Hepatocyte (in vitro differentiated cells): ENCODE data around the gene TAF11L11. TPM values are rescaled to one million over a fixed set of nuclear protein-coding genes. Genes with fewer than 3 reads are reported as not detected.

Experiments
- DNase-seq: peaks from one replicate; pipeline ENCODE4 v3.0.0-alpha.2; 2016; ENCODE audit warnings: low spot score
- H2AFZ ChIP-seq: fragments of 200-600 bp; sonication (generic); 2 replicates; pipeline ENCODE4 v1.6.0; 2016; ENCODE audit warnings: antibody characterized with exemption, mild to moderate bottlenecking
- H3K27ac ChIP-seq: fragments of 200-600 bp; sonication (generic); 2 replicates; pipeline ENCODE4 v1.5.1; 2016; ENCODE audit warnings: mild to moderate bottlenecking
- H3K27me3 ChIP-seq: fragments of 200-600 bp; sonication (generic); 2 replicates; pipeline ENCODE4 v1.6.1; 2016
- H3K36me3 ChIP-seq: fragments of 200-600 bp; sonication (generic); replicated peaks from 2 replicates; pipeline ENCODE4 v1.5.1; 2016; ENCODE audit warnings: low read depth; ENCODE audit not compliant: insufficient read depth
- H3K4me1 ChIP-seq: fragments of 200-600 bp; sonication (generic); 2 replicates; pipeline ENCODE4 v1.5.1; 2016; ENCODE audit warnings: mild to moderate bottlenecking, moderate library complexity; ENCODE audit not compliant: insufficient read depth
- H3K4me2 ChIP-seq: fragments of 200-600 bp; sonication (generic); 2 replicates; pipeline ENCODE4 v1.6.0; 2016
- H3K4me3 ChIP-seq: fragments of 200-600 bp; sonication (generic); 2 replicates; pipeline ENCODE4 v1.5.1; 2016; ENCODE audit warnings: mild to moderate bottlenecking
- H3K79me2 ChIP-seq: fragments of 200-600 bp; sonication (generic); 2 replicates; pipeline ENCODE4 v1.6.0; 2017; ENCODE audit warnings: mild to moderate bottlenecking
- H3K9me2 ChIP-seq: fragments of 200-600 bp; sonication (generic); replicated peaks from 2 replicates; pipeline ENCODE4 v1.6.0; 2017; ENCODE audit warnings: mild to moderate bottlenecking; ENCODE audit not compliant: insufficient read depth
- H3K9me3 ChIP-seq: fragments of 200-600 bp; sonication (generic); 2 replicates; pipeline ENCODE4 v1.5.1; 2016; ENCODE audit warnings: low read depth, mild to moderate bottlenecking
- H4K20me1 ChIP-seq: fragments of 200-600 bp; sonication (generic); 2 replicates; pipeline ENCODE4 v1.6.0; 2016; ENCODE audit warnings: mild to moderate bottlenecking; ENCODE audit not compliant: insufficient read depth, poor library complexity, severe bottlenecking
- EZH2 ChIP-seq: fragments of 200-600 bp; sonication (generic); IDR thresholded peaks from 2 replicates; pipeline ENCODE4 v1.6.1; 2016; ENCODE audit warnings: antibody characterized with exemption, mild to moderate bottlenecking, borderline replicate concordance
- EZH2phosphoT487 ChIP-seq: fragments of 200-600 bp; sonication (generic); IDR thresholded peaks from one replicate; pipeline ENCODE4 v1.6.1; 2018; ENCODE audit warnings: antibody characterized with exemption, mild to moderate bottlenecking, low read depth, moderate library complexity; ENCODE audit not compliant: unreplicated experiment, severe bottlenecking
- WGBS: methylation state at CpG from one replicate; pipeline ENCODE4 v1.1.6; 2016; ENCODE audit warnings: low lambda C conversion rate; ENCODE audit errors: missing lambda C conversion rate; 5-methylcytosine and 5-hydroxymethylcytosine counted together
- polyA plus RNA-seq: library from polyadenylated mRNA; unstranded; fragments of >200 nt; fragmentation: Nextera tagmentation; extraction: Ambion mirVana; gene quantifications from 2 replicates; pipeline ENCODE4 v1.2.1, GENCODE V29; 2016
- total RNA-seq: library from RNA; depleted of rRNA; stranded (reverse); fragments of >200 nt; gene quantifications from 2 replicates; pipeline ENCODE4 v1.2.3, GENCODE V29; 2014
- TF ChIP-seq, protein P1 (sequence below): fragments of 200-600 bp; sonication (generic); IDR thresholded peaks from 2 replicates; pipeline ENCODE4 v1.5.1; 2016; ENCODE audit warnings: antibody characterized with exemption, mild to moderate bottlenecking; ENCODE audit not compliant: poor library complexity

The TAF11L11 gene
- total and polyA plus RNA-seq, 2 experiments from 2014 or later: not detected

DNA sequence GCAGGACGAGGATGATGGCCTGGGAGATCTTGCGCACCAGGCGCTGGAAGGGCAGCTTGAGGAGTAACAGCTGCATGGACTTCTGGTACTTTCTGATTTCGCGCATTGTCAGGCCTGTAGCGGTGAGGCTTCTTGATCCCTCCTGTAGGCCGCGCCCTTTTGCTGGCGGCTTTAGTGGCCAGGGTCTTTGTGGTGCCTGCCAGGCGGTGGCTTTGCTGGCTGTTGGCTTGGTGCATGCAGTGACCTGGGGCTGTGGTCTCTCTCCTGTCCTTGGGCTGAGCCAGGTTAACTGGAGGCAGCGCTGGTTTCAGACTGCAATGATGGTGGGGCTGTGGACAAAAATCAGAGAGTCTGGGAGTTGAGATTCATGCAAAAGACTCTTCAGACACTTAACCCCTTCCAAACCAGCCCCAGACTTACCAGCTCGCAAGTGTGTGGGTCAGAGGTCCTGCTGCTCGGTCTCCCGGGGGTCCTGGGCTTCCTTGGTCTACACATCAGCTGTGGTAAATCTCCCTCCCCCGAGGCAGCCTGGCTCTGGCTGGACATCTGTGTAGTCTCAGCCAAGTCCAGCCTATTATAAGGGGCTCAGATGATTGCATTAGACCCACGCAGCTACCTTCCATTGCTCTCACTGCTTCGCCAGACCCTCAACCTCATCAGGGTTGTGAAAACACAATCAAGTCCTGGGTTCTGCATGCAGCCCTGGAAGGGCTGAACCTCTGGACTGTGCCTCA lies 11.1 kb downstream of the TAF11L11 start:
- H3K4me2 ChIP-seq: no peak overlapping the region
- H3K4me1 ChIP-seq: no peaks in the 10 kb centered on the region
- no peaks in the 10 kb centered on the region for H3K9me3 ChIP-seq
- H3K9me2 ChIP-seq: no peaks in the 10 kb centered on the region
- TF ChIP-seq, protein P1, sequence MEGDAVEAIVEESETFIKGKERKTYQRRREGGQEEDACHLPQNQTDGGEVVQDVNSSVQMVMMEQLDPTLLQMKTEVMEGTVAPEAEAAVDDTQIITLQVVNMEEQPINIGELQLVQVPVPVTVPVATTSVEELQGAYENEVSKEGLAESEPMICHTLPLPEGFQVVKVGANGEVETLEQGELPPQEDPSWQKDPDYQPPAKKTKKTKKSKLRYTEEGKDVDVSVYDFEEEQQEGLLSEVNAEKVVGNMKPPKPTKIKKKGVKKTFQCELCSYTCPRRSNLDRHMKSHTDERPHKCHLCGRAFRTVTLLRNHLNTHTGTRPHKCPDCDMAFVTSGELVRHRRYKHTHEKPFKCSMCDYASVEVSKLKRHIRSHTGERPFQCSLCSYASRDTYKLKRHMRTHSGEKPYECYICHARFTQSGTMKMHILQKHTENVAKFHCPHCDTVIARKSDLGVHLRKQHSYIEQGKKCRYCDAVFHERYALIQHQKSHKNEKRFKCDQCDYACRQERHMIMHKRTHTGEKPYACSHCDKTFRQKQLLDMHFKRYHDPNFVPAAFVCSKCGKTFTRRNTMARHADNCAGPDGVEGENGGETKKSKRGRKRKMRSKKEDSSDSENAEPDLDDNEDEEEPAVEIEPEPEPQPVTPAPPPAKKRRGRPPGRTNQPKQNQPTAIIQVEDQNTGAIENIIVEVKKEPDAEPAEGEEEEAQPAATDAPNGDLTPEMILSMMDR: no peak
- no peak for TF ChIP-seq EZH2
- TF ChIP-seq EZH2phosphoT487: no peak
- no peaks in the 10 kb centered on the region for H3K27me3 ChIP-seq
- no peak overlapping the region for H3K27ac ChIP-seq
- H4K20me1 ChIP-seq: no peaks in the 10 kb centered on the region
- no peak overlapping the region for H2AFZ ChIP-seq
- no peak for DNase-seq
- H3K36me3 ChIP-seq: no peaks in the 10 kb centered on the region
- H3K79me2 ChIP-seq: no peaks in the 10 kb centered on the region
- 93% methylated on average over 17 of the region's 17 CpGs for WGBS
- H3K4me3 ChIP-seq: no peak overlapping the region

DNA sequence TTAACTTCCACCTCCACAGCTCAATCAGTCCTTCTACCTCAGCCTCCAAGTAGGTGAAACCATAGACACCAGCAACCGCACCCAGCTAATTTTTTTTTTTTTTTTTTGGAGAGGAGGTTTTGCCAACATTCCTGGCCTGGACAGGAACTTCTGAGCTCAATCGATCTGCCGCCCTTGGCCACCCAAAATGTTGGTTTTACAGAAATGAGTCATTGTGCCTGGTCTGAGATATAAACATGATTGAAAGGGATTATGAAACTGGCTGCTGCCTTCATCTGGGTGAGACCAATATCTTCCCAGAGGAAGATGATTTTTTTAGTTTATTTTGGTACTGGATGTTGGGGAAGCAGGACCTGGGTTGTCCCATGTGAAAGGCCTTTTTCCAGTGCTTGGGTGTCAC lies 15.4 kb downstream of the TAF11L11 start:
- Histone ChIP-seq H3K9me3 (no peaks in the 10 kb centered on the region), H2AFZ (no peak overlapping the region), H4K20me1 (no peaks in the 10 kb centered on the region), H3K79me2 (no peaks in the 10 kb centered on the region), H3K4me1 (no peaks in the 10 kb centered on the region), H3K9me2 (no peaks in the 10 kb centered on the region), H3K4me2 (no peak overlapping the region), H3K36me3 (no peaks in the 10 kb centered on the region), H3K4me3 (no peak overlapping the region), H3K27ac (no peak overlapping the region), H3K27me3 (no peaks in the 10 kb centered on the region)
- TF ChIP-seq EZH2 (no peak), EZH2phosphoT487 (no peak)
- TF ChIP-seq, protein P1: no peak
- 94% methylated on average over 3 of the region's 3 CpGs for WGBS
- DNase-seq: no peak

DNA sequence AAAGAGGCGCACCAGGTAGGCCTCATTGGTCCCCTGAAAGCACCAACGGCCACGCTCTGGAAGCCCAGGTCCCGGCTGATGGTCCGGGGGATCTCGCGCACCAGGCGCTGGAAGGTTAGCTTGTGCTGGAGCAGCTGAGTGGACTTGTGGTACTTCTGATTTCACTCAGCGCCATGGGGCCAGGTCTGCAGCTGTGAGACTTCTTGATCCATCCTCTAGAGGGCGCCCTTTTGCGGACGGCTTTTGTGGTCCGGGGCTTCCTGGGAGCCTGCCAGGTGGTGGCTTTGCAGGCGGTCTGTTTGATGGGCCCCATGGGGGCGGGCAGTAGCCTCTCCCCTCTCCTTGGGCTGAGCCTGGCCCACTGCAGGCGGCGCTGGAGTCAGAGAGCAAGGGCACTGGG lies 16.6 kb downstream of the TAF11L11 start:
- no peak for DNase-seq
- Histone ChIP-seq H4K20me1 (no peaks in the 10 kb centered on the region), H3K4me1 (no peaks in the 10 kb centered on the region), H3K9me3 (no peaks in the 10 kb centered on the region), H3K4me3 (no peak overlapping the region), H3K79me2 (no peaks in the 10 kb centered on the region), H3K27me3 (no peaks in the 10 kb centered on the region), H3K27ac (no peak overlapping the region), H3K4me2 (no peak overlapping the region), H3K9me2 (no peaks in the 10 kb centered on the region), H3K36me3 (no peaks in the 10 kb centered on the region), H2AFZ (no peak overlapping the region)
- WGBS: 82% methylated on average over 17 of the region's 17 CpGs
- no peak for TF ChIP-seq EZH2
- TF ChIP-seq, protein P1: no peak
- TF ChIP-seq EZH2phosphoT487: no peak
